PC-9 (cell line): ENCODE data around the gene C22orf39.

Experiments used
- CTCF ChIP-seq: fragments of 200-600 bp; sonication (generic); conservative IDR thresholded peaks from 2 replicates; pipeline ENCODE4 v1.6.1; 2017; ENCODE audit warnings: mixed run types, antibody characterized with exemption, mild to moderate bottlenecking, moderate library complexity
- EZH2 ChIP-seq: fragments of 200-600 bp; sonication (generic); IDR thresholded peaks from 2 replicates; pipeline ENCODE4 v1.8.0; 2017; ENCODE audit warnings: antibody characterized with exemption, low read depth

GRCh38 chr22:19410941-19411689, 36.4 kb downstream of the C22orf39 start:
- no peak for TF ChIP-seq CTCF
- TF ChIP-seq EZH2 = no peak
